ENCODE data around the gene REXO1. TPM values are rescaled to one million over a fixed set of nuclear protein-coding genes. Genes with fewer than 3 reads are reported as not detected.

Gene REXO1
- total and polyA plus RNA-seq, 2 donors from 2014 or later, result 12.1 to 36.8 TPM

DNA sequence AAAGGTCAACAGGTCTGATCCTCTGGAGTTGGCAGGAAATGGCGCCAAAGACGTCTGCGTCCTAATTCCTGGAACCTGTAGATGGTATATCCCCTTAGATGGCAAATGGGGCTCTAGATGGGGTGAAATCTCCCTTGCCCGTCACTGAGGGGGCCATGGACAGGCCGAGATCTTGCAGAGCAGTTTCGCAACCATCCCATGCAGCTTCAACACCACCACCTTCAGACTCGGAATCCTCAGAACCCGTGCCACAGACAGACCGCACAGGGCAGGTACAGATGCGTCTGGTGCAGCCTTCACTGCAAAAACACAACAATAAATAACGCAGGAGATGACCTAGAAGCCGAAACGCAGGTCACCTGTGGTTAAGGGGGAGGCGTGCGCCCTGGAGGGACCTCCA, 17.7 kb downstream of the REXO1 start:
- intact Hi-C loops (cut with DNase I), result no loop called here
- H3K4me3 ChIP-seq (ENCODE audit: low read length in 3 of 3), result no peak overlapping the region
- H3K27me3 ChIP-seq (ENCODE audit: control insufficient read depth, insufficient read depth, low read length), result no peaks in the 10 kb centered on the region
- H3K36me3 ChIP-seq (ENCODE audit: control insufficient read depth in 2 of 3, insufficient read depth in 3 of 3, low read length in 3 of 3), result peaks cover 0 to 5% (median 3%) of the 10 kb centered on the region in 3 donors
- no peak overlapping the region for H3K27ac ChIP-seq (ENCODE audit: low read depth in 2 of 2, low read length in 2 of 2)
- no peak for DNase-seq
- FAIRE-seq, result no peak
- peaks cover 0 to 8% (median 8%) of the 10 kb centered on the region in 3 donors for H3K4me1 ChIP-seq (ENCODE audit: control insufficient read depth in 2 of 3, insufficient read depth in 2 of 3, low read depth in 1 of 3, low read length in 3 of 3)
- TF ChIP-seq, protein P1, sequence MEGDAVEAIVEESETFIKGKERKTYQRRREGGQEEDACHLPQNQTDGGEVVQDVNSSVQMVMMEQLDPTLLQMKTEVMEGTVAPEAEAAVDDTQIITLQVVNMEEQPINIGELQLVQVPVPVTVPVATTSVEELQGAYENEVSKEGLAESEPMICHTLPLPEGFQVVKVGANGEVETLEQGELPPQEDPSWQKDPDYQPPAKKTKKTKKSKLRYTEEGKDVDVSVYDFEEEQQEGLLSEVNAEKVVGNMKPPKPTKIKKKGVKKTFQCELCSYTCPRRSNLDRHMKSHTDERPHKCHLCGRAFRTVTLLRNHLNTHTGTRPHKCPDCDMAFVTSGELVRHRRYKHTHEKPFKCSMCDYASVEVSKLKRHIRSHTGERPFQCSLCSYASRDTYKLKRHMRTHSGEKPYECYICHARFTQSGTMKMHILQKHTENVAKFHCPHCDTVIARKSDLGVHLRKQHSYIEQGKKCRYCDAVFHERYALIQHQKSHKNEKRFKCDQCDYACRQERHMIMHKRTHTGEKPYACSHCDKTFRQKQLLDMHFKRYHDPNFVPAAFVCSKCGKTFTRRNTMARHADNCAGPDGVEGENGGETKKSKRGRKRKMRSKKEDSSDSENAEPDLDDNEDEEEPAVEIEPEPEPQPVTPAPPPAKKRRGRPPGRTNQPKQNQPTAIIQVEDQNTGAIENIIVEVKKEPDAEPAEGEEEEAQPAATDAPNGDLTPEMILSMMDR (IDR thresholded peaks at IDR 0.05; ENCODE audit: borderline replicate concordance, extremely low read depth, insufficient read depth), result no peak
- no peak overlapping the region for H3K9ac ChIP-seq (ENCODE audit: low read length in 3 of 3)
- H3K9me3 ChIP-seq (ENCODE audit: control insufficient read depth in 2 of 3, insufficient read depth in 1 of 3, low read length in 3 of 3), result no peaks in the 10 kb centered on the region

DNA sequence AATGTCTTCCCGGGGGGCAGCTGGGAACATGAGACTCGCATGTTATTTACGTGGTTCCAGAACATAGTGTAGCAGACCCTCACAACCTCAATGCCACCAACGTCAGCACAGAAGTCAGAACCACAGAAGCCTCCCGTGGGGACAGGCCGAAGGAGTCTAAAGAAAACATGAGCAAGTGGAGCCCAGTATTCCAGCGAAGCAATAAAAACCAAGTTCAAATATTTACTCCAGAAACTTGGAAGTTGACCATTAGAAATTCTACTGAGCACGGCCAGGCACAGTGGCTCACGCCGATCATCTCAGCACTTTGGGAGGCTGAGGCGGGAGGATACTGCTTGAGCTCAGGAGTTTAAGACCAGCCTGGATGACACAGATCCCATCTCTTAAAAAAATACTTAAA, 18.3 kb downstream of the REXO1 start:
- Histone ChIP-seq H3K27me3 (ENCODE audit: control insufficient read depth, insufficient read depth, low read length) (no peaks in the 10 kb centered on the region), H3K36me3 (ENCODE audit: control insufficient read depth in 2 of 3, insufficient read depth in 3 of 3, low read length in 3 of 3) (peaks cover 0 to 5% (median 3%) of the 10 kb centered on the region in 3 donors), H3K9ac (ENCODE audit: low read length in 3 of 3) (no peak overlapping the region), H3K4me1 (ENCODE audit: control insufficient read depth in 2 of 3, insufficient read depth in 2 of 3, low read depth in 1 of 3, low read length in 3 of 3) (peaks cover 0 to 8% (median 8%) of the 10 kb centered on the region in 3 donors), H3K4me3 (ENCODE audit: low read length in 3 of 3) (no peak overlapping the region), H3K9me3 (ENCODE audit: control insufficient read depth in 2 of 3, insufficient read depth in 1 of 3, low read length in 3 of 3) (no peaks in the 10 kb centered on the region), H3K27ac (ENCODE audit: low read depth in 2 of 2, low read length in 2 of 2) (no peak overlapping the region)
- TF ChIP-seq, protein P1 (IDR thresholded peaks at IDR 0.05; ENCODE audit: borderline replicate concordance, extremely low read depth, insufficient read depth), result no peak
- FAIRE-seq (no peak), DNase-seq (no peak)
- intact Hi-C loops (cut with DNase I), result no loop called here

DNA sequence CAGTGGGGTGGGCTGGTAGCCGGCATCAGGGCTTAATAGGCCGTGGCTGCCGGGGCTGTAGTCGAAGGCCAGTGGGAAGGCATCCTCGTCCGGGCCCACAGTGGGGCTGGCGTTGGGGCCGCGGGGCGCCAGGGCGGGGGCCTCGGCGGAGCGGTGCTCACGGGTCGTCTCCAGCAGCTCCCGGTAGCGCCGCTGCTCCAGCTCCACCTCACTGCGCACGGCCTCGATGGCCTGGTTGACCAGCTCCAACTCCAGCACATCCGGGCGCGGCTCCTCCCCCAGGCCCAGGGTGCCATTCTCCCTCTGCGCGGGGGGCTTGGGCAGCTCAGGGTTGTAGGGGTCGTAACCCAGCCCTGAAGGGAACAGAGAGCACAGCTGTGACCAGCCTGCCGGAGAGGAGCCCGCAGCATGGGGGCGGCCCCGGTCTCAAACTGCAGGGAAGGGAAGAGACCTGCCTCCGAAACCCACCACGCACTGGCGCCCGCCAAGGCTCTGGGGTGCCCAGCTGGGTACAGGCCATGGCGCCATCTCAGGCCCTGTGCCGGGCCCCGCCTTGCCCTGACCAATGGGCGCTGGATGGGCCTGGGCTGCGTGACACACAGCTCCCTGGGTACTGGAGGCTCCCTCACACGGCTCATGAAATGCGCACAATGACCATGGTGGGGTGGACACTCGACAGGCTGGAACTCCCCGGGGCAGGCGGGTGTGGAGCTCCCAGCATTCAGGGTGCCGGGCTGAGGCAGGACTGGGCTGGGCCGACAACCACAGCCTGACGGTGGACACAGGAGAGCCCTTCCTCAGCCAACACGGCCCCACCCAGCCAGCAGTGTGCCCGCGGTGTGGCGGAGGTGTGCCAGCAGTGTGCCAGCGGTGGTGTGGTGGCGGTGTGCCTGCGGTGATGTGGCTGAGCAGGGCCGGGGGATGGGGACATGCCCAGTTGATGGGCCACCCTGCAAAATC, 19.7 kb downstream of the REXO1 start:
- FAIRE-seq (no peak), DNase-seq (peak in 1 of 5 donors; percentile 73)
- Histone ChIP-seq H3K9ac (ENCODE audit: low read length in 3 of 3) (no peak overlapping the region), H3K9me3 (ENCODE audit: control insufficient read depth in 2 of 3, insufficient read depth in 1 of 3, low read length in 3 of 3) (no peaks in the 10 kb centered on the region), H3K27ac (ENCODE audit: low read depth in 2 of 2, low read length in 2 of 2) (no peak overlapping the region), H3K4me3 (ENCODE audit: low read length in 3 of 3) (peak overlapping the region in 1 of 3 donors; percentile 29), H3K36me3 (ENCODE audit: control insufficient read depth in 2 of 3, insufficient read depth in 3 of 3, low read length in 3 of 3) (peaks cover 0 to 5% (median 3%) of the 10 kb centered on the region in 3 donors), H3K4me1 (ENCODE audit: control insufficient read depth in 2 of 3, insufficient read depth in 2 of 3, low read depth in 1 of 3, low read length in 3 of 3) (peaks cover 0 to 8% (median 3%) of the 10 kb centered on the region in 3 donors), H3K27me3 (ENCODE audit: control insufficient read depth, insufficient read depth, low read length) (no peaks in the 10 kb centered on the region)
- TF ChIP-seq, protein P1 (IDR thresholded peaks at IDR 0.05; ENCODE audit: borderline replicate concordance, extremely low read depth, insufficient read depth), result no peak
- intact Hi-C loops (cut with DNase I), result no loop called here
